Peyer's patch (tissue), 4 donors: ENCODE results near the gene ZCCHC8.

Experiments
- CTCF ChIP-seq, 6 experiments: fragments of 450-650 bp in 4 of 6; fragments of 200-600 bp in 2 of 6; sonication (generic) in 1 of 6; IDR thresholded peaks; one replicate each; pipeline ENCODE4 v1.5.1; 2017 to 2019; ENCODE audit warnings: antibody characterized with exemption in 6 of 6, mild to moderate bottlenecking in 3 of 6, moderate library complexity in 1 of 6
- POLR2A ChIP-seq, 2 donors: fragments of 450-650 bp; IDR thresholded peaks; one replicate each; pipeline ENCODE4 v1.5.1; 2017; ENCODE audit warnings: antibody characterized with exemption in 2 of 2, mild to moderate bottlenecking in 2 of 2, moderate library complexity in 2 of 2

- TF ChIP-seq CTCF (IDR thresholded peaks at IDR 0.05) (no peak), POLR2A (IDR thresholded peaks at IDR 0.05) (no peak)
These were observed 27.9 kb upstream of the ZCCHC8 start for GRCh38 chr12:122528582-122528981.
